Endometrium (tissue), 2 donors: ENCODE data around the gene CSMD2.
"Not testable (repeated sequence)": the region's sequence is repeated elsewhere in the genome, so short reads cannot be mapped to it uniquely, and the experiment has no call there.

Experiments used
- FAIRE-seq: peaks from 2 replicates; lab custom pipeline; 2012; peaks lifted over from hg19 to GRCh38; lab: Jason Lieb, UNC
- donor health status: control.
- donor health status: control.

The CSMD2 gene

DNA sequence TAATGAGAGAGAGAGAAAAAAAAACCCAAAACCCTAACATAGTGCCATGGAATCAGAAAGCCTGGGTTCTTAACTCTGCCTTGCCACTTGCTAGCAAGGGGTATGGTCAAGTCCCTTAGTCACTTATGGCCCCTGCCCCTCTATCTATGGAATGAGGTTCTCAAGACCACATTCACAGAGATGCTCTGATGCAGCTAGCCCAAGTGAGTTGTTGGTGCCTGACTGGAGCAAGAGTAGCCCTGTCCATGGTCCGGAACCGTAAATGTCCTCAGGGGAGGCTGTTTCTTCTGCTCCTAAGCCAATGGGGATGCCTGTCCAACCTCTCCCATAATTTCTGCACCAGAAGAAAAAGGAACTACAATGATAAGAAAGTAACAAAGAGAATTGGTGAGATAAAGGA is 56.8 kb downstream of the CSMD2 start:
- no peak for FAIRE-seq

DNA sequence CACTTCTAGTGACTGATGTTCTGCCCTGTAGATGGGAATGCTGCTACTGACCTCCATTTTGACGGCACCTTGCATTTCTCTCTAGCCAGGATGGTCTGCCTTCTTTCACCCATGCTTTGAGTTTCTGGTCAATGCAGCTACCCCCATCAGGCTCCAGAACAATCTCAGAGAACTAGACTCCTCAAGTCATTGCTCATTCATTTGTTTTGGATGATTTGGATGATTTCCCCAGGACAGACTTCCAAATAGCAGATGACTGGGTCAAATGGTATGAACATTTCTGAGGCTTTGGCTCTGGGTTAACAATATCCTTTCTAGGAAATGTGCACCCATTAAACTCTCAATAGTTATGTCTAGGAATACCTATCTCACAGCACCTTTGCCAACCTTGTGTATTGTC is 63.9 kb downstream of the CSMD2 start:
- FAIRE-seq = no peak

DNA sequence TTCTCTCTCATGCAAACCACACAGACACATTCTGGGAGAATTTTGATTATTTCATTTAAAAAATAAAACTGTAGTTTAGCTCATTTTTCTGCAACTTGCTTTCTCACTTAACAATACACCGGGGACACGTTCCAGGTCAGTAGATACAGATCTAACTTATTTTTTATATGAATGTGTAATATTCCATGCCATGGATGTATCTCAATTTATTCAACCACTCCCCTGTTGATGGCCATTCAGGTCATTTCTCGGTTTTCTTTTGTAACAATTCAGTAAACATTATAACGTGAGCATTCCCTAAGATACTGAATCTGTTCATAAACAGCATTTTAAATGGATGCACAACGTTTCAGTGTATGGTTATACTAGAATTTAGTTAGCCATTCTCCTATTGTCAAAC is 64.7 kb downstream of the CSMD2 start:
- FAIRE-seq = no peak

DNA sequence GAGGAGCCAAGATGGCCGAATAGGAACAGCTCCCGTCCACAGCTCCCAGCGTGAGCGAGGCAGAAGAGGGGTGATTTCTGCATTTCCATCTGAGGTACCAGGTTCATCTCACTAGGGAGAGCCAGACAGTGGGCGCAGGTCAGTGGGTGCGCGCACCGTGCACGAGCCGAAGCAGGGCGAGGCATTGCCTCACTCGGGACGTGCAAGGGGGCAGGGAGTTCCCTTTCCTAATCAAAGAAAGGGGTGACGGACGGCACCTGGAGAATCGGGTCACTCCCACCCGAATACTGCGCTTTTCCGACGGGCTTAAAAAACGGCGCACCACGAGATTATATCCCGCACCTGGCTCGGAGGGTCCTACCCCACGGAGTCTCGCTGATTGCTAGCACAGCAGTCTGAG is 72.6 kb downstream of the CSMD2 start:
- FAIRE-seq = not testable (repeated sequence)

DNA sequence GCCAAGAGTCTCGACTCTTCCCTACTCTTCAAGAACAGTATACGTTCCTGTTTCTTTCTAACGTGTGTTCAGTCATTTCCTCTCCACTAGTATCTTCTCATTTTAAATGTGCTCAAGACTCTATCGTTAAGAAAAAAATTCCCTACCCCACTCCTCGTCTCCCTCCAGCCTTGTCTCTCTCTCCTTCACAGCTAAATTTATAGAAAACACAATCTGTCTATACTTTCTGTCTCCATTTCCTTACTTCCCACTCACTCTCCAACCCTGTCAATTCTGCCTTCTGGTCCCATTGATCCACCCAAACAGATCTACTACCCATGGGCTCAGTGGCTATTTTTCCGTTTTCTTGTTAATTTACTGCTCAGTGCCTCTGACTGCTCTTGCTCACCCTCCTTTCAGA is 75.3 kb downstream of the CSMD2 start:
- no peak for FAIRE-seq

DNA sequence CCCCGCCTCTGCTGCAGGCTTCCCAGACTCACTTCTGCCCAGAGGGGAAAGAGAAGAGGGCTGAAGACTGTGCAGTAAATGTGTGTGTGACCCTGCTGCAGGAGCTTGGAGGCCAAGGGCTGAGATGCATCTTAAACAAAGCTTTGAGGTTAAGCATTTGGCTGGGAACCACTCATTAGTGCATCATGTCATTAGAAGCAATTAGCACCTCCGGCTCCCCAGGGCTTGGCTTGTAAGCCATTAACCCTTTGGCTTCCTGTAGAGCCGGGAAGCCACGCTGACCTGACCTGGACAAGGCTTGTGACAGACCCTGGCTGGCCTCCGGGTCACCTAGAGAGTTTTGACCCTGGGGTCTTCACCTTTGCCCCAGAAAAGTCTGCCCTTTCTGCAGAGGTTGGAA is 77.0 kb downstream of the CSMD2 start:
- no peak for FAIRE-seq

DNA sequence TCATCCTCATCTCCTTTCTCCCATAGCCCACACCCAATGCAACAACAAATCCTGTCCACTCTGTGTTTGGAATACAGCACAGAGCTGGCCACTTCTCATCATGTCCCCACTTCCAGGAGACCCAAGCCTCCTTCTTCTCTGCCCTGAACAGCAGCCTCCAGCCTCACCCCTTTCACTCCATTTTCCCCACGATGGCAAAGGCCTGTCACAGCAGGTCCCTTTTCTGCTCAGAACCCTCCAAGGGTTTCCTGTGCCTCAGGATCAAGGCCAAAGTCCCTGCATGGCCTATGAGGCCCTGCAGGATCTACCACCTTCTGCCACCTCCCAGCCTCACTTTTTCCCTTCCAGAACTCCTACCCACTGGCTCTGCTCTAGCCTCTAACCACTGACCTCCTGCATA is 78.5 kb downstream of the CSMD2 start:
- no peak for FAIRE-seq

DNA sequence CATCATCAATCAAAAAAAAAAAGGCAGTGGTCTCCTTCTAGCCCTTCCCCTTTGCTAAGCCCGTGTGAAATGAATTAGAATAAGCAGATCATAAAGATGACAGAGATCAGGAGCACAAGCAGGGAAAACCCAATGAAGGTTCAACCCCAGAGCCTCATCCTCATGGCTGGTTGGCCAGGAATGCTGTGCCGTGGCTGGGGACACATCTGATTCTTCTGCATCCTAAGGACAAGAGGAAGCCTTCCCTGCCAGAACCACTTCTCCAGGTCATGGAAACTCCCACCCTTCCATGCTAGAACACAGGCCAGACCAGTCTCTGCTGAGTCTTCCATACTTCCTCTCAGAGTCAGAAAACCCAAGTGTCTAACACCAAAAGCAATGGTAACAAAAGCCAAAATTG is 81.1 kb downstream of the CSMD2 start:
- no peak for FAIRE-seq

DNA sequence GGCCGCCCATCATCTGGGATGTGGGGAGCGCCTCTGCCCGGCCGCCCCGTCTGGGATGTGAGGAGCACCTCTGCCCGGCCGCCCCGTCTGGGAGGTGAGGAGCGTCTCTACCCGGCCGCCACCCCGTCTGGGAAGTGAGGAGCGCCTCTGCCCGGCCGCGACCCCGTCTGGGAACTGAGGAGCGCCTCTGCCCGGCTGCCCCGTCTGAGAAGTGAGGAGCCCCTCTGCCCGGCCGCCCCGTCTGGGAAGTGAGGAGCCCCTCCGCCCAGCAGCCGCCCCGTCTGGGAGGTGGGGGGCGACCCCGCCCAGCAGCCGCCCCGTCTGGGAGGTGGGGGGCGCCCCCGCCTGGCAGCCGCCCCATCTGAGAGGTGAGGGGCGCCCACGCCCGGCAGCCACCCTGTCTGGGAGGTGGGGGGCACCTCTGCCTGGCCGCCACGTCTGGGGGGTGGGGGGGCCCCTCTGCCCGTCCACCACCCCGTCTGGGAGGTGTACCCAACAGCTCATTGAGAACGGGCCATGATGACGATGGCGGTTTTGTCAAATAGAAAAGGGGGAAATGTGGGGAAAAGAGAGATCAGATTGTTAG is 82.9 kb downstream of the CSMD2 start:
- not testable (repeated sequence) for FAIRE-seq

DNA sequence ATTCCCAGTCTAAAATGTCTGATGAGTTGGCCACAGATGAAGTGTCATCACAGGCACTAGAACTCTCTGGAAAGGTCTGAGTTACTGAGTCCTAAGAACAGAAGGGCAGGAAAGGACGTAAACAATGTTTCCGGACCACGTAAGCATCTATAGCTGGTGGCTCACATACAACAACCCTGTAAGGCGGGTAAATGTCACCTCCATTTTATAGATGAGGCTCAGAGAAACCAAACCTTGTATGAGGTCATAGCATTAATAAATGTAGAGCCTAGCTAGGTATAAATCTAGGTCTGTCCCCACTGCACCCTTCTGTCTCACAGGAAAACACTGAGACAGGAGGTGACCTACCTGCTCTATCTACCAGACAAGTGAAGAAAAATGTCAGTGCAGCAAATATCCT is 86.6 kb downstream of the CSMD2 start:
- FAIRE-seq = no peak

DNA sequence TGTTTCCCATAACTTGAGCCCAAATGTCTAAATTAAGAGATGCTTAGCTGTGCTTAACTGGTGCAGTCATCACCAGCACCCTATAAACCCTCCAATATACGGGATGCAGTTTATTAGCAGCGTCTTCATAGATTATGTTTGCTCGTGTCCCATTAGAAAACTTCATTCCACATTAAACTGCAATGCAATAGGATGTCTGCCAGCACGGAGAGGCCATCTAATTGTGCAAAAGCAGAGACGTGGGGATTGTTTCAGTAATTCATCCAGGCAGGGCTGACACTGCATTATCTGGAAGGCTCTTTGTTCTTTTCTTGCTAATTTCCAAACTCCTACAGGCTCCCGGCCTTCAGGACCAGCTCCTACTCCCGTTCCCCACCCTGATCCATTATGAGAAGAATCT is 89.5 kb downstream of the CSMD2 start:
- FAIRE-seq = no peak

DNA sequence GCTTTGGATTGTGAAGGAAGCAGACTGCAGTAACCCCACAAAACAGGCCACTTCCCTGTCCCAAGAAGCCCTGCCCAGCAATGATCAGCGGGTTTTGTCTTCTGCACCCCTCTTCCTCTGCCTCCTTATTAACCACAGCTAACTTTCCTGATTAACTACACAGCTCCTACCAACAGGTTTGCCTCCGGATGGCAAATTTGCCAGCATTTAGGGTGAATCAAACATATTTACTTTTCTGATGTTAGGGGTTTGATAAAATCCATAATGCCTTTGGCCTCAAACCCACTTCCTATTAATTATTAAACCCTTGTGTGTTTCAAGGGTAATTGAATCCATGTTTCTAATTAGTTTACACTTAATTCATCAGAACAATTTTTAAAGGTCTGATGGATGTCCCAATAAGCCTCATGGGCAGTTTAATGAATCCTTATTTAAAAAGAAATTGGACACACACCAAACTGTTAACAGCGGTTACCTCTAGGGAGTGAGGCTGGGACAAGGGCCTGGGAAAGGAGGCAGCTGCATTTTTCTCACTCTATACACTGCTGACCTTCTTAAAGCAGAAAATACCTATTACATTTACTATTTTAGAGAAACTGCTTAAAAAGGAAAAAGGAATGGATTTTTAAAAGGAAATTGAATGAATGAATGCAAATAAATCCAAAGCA is 91.9 kb downstream of the CSMD2 start:
- no peak for FAIRE-seq

DNA sequence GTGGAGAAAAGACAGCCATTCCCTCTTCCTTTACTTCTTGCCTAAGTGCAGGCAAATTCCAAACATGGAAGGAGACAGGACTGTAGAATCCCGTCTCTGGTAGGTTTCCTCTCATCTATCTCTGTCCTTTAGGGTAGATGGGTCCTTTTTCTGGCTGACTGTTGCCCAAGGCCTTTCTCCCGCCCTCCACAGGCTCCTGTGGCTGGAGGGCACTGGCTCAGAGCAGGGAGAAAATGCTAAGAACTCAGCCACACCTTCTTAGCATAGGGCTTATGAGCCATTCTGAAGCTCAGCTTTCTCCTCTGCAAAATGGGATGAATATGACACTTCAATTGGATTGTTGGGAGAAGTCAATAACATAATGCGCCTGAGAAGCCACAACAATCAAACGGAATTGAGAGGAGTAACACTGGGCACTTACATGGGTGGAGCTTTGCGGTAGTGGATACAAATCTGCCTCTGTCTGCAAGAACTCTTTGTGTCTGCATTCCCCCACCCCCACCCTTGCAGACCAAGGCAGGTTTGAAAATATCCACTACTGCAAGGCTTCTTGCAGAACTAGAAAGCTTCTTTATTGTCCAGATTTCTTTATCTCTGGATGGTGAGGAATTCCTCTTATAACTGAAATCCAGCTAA is 94.7 kb downstream of the CSMD2 start:
- no peak for FAIRE-seq

DNA sequence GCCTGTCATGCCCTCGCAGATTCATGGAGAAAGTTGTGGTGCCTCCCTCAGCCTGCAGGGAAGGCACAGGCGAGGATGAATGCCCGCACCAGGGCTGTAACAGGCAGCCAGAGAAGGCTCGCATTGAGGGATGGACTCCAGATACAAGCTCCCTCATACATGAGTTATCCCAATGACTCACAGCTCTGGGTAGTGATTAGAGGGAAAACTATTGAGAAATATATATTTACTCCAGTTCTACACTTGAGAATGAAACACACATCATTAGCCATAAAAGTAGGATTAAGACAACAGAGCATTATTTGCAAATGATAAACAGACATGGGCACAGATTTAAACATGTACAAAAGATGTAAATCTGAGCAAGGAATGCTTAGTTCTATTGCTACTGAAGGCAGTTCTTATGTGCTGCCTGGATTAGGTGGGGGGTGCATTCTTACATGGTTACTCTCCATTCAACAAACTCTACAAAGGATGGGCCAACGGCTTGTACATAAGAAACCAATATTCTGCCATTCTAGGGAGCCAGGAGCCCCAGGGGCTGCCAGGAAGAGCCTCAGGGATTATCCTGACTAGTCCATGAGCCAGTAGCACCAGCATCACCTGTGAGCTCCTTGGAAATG is 97.9 kb downstream of the CSMD2 start:
- FAIRE-seq = no peak

DNA sequence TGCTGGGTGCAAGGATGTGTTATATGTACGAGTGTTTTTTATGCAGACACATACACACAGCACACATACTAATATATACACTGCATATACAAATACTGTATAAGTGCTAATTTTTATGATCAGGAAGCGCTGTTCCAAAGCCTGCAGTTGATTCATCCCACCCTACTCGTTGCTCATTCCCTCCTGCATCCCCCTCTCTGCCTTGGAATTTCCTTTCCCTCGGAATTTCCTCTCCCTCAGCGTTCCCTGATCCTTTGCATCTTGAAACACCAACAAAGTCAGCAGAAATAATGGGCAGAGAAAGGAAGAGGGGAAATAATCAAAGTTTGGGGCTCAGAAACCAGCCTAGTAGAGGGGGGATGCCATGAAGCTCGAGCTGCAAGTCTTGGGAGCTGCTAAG is 98.9 kb downstream of the CSMD2 start:
- no peak for FAIRE-seq

DNA sequence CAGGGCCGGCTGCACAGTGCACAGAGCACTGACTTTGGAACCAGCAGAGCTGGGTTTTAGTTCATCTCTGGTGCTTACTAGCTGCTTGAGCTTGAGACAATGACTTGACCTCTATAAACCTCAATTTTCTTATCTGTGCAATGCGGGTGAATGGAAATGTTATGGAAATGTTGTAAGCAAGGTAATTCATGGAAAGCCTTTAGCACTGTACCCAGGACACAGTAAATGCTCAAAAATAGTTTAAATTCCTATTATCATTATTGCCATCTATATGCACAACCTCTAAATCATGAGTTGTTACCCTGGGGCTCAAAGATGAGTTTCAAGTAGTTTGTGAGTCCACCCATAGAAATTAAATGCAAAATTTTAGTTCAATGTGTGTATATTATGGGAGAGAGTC is 99.5 kb downstream of the CSMD2 start:
- FAIRE-seq = no peak

DNA sequence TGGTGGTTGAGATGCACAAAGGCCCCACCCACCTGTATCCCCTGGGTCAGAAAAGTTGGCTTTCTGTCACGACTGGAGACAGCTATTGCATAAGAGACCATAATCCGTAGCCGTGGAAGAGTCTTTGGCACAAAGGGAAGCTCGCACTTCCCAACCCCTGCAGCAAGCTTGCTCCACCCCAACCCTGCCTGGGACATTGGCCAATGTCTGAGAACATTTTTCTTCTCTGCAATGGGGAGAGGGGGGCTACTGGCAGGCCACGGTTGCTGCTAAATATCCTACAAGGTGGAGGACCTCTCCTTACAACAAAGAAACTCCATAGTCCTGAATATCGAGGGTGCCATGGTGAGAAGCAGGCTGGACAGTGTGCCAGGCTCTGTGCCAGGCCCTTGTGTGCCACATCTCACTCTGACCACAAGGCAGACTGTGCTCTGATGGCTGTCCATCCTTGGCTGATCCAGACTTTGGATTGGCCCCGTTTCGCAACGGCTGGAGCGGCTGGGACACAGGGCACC is 104.1 kb downstream of the CSMD2 start:
- no peak for FAIRE-seq

DNA sequence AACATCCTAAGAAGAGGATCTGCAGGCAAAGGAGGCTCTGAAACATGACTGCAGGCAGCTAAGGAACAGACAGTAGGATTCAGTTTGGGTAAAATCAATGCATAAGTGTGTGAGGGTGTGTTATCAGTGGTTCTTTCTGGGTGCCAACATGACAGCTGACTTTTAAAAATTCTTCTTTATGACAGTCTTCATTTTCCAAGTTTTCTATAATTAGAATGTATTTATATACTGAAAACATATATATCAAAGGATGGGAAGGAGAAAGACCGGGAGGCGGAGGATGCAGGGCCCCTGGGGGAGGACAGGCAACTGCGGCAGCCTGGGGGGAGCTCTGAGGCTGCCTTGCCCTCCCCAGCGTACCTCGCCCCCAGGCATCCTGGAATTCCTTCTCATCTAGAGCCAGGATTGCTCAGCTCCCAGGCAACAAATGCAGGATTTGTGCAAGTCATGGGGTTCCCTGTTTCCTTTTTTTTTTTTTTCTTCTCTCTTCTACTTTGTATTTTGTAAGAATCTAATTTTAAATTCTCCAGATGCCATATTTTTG is 104.8 kb downstream of the CSMD2 start:
- no peak for FAIRE-seq

DNA sequence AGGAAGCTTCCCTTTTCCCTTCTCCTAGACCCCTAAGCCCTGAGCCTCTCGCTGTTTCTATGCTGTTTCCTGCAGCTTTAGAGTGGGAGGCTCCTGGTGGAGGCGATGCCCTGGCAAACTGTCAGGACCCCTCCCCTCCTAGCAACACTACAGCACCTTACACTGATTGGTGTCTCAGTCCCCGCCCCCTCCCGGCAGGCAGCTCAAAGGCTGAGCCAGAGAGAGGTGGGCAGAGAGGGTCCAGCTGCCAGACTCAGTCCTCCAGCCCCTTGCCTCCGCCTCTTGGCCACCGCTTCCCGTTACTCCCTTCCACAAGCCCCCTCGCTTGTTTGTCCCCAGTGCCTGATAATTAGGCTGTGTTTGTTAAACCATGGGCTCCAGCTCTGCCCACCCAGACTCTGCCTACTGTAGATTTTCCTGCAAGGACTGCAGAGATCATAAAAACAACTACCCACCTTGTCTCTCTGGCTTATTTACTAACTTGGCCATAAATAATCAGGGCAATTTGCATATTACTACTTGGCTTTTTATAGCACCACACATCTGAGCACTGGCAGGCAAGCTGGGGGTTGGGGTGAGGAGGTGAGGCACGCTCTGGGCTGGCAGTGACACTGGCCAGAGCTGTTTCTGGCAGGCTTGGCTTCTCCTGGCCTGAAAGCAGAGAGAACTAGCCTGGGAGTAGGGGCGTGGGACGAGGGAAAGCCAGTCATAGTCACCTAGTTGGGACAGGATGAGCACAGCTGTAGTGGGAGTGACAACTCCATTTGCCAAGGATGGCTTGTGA is 107.5 kb downstream of the CSMD2 start:
- no peak for FAIRE-seq

DNA sequence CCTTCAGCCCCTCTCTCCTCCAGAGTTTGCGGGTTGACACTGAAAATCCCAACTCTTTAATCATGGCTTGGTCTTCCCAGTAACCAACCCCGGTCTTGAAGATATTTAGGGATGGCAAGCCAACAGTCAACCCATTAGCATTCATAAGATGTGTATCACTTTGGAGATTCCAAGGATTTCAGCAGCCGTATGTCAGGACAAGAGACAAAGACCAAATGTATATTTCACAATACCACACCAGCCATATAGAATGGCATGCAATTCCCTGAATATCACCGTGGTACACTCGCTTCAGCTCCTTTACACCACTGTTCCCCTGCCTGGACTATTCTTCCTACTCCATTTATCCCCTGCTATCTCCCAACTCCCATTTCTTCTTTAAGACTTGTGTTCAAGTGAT is 109.2 kb downstream of the CSMD2 start:
- no peak for FAIRE-seq

DNA sequence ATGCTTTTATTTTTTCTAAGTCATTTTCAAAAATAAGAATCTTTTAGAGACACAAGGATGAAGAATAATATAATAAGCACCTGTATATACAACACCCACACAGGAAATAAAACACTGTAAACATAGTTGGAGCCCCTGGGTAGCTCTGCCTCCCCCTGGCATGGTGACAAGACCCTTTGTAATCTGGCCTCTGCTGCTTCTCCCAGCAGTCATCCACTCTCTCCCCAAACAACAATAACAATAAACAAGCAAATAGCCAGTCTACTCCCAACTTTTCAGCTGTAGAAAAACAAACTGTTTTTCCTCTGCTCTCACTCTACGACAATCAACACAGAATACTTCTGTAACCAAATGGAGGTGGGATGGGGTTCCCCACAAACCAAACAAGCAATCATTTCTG is 110.1 kb downstream of the CSMD2 start:
- no peak for FAIRE-seq

DNA sequence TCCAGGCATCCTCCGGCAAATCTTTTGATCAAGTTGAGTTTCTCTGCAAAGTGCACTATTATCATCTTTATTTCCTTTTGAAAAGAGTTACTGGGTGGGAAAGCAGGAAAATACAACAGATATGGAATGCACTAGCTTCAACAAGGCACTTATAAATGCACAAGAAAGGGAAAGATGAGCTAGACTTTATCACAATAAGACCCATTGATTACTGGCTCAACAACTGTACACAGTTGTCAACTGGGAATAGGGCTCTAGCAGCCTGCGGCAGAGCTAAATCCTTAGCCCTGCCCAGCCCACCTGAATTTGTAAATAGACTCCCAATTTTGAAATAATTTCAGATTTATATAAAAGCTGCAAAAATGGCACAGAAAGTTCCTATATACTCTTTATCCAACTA is 111.4 kb downstream of the CSMD2 start:
- no peak for FAIRE-seq
